ENCODE data around the gene ANTKMT.

The ANTKMT gene

GRCh38 chr16:769184-769784 lies 48.3 kb downstream of the ANTKMT start:
- no peak overlapping the region for H3K9ac ChIP-seq (ENCODE audit: low read depth, low read length)
- H3K9me3 ChIP-seq (ENCODE audit: control insufficient read depth, insufficient read depth, low read length): no peaks in the 10 kb centered on the region
- no peak overlapping the region for H3K4me3 ChIP-seq (ENCODE audit: low read depth, low read length)
- no peaks in the 10 kb centered on the region for H3K36me3 ChIP-seq (ENCODE audit: control insufficient read depth, insufficient read depth, low read length)
- H3K27me3 ChIP-seq (ENCODE audit: control insufficient read depth, insufficient read depth, low read length): no peaks in the 10 kb centered on the region
- H3K4me1 ChIP-seq (ENCODE audit: control insufficient read depth, insufficient read depth, low read length): no peaks in the 10 kb centered on the region

GRCh38 chr16:769934-770333 lies 49.0 kb downstream of the ANTKMT start:
- no peaks in the 10 kb centered on the region for H3K9me3 ChIP-seq (ENCODE audit: control insufficient read depth, insufficient read depth, low read length)
- H3K4me1 ChIP-seq (ENCODE audit: control insufficient read depth, insufficient read depth, low read length): no peaks in the 10 kb centered on the region
- no peak overlapping the region for H3K4me3 ChIP-seq (ENCODE audit: low read depth, low read length)
- H3K9ac ChIP-seq (ENCODE audit: low read depth, low read length): no peak overlapping the region
- no peaks in the 10 kb centered on the region for H3K27me3 ChIP-seq (ENCODE audit: control insufficient read depth, insufficient read depth, low read length)
- H3K36me3 ChIP-seq (ENCODE audit: control insufficient read depth, insufficient read depth, low read length): no peaks in the 10 kb centered on the region

GRCh38 chr16:770411-770810 lies 49.5 kb downstream of the ANTKMT start:
- no peaks in the 10 kb centered on the region for H3K36me3 ChIP-seq (ENCODE audit: control insufficient read depth, insufficient read depth, low read length)
- no peak overlapping the region for H3K4me3 ChIP-seq (ENCODE audit: low read depth, low read length)
- H3K27me3 ChIP-seq (ENCODE audit: control insufficient read depth, insufficient read depth, low read length): no peaks in the 10 kb centered on the region
- H3K9ac ChIP-seq (ENCODE audit: low read depth, low read length): no peak overlapping the region
- no peaks in the 10 kb centered on the region for H3K9me3 ChIP-seq (ENCODE audit: control insufficient read depth, insufficient read depth, low read length)
- no peaks in the 10 kb centered on the region for H3K4me1 ChIP-seq (ENCODE audit: control insufficient read depth, insufficient read depth, low read length)

All from iPS-15b (cell line).